ENCODE data around the gene FAM76A. TPM values are rescaled to one million over a fixed set of nuclear protein-coding genes. Genes with fewer than 3 reads are reported as not detected.

Gene FAM76A
- total RNA-seq, 4 donors from 2014 or later: 10.5 to 29.1 (median 12.5) TPM

- peaks cover 0 to 3% of the 10 kb centered on the region in 2 donors for H3K9me3 ChIP-seq
- no peaks in the 10 kb centered on the region for H3K36me3 ChIP-seq
- H3K4me3 ChIP-seq: no peak overlapping the region
- DNase-seq: no peak
- intact Hi-C loops (cut with DNase I; ENCODE audit: low total_unique reads): no loop called here
- in situ Hi-C loops (cut with MboI; ENCODE audit: low pct_ligation_motif_present in 1 of 4, low pct_unique_long_range_greater_than_20kb in 1 of 4, low sequenced_read_pairs in 3 of 4): no loop called here
- H3K27ac ChIP-seq: no peak overlapping the region
- H3K27me3 ChIP-seq: no peaks in the 10 kb centered on the region
- H3K4me1 ChIP-seq: no peaks in the 10 kb centered on the region
- WGBS, 2 donors (ENCODE audit: low coverage in 1 of 2): 96% methylated on average over 2 of the region's 2 CpGs; no CpG with 5 or more reads in 1 of the 2 donors
- TF ChIP-seq POLR2AphosphoS5 (IDR thresholded peaks at IDR 0.05) (no peak), CTCF (IDR thresholded peaks at IDR 0.05) (no peak), POLR2A (IDR thresholded peaks at IDR 0.05) (no peak), EP300 (IDR thresholded peaks at IDR 0.05; ENCODE audit: low read depth) (no peak)
Measured at GRCh38 chr1:27710574-27710973, 15.2 kb upstream of the FAM76A start.

GRCh38 chr1:27713139-27713725, 12.5 kb upstream of the FAM76A start:
- in situ Hi-C loops (cut with MboI; ENCODE audit: low pct_ligation_motif_present in 1 of 4, low pct_unique_long_range_greater_than_20kb in 1 of 4, low sequenced_read_pairs in 3 of 4): no loop called here

GRCh38 chr1:27713869-27714513, 11.8 kb upstream of the FAM76A start:
- no peaks in the 10 kb centered on the region for H3K36me3 ChIP-seq
- no peak for DNase-seq
- WGBS, 2 donors (ENCODE audit: low coverage in 1 of 2): 76 to 81% methylated on average over 3 of the region's 3 CpGs

More at GRCh38 chr1:27713139-27713725, 12.5 kb upstream of the FAM76A start:
- no peak for TF ChIP-seq POLR2AphosphoS5 (IDR thresholded peaks at IDR 0.05)
- H3K9me3 ChIP-seq: peaks cover 0 to 3% of the 10 kb centered on the region in 2 donors
- H3K27ac ChIP-seq: no peak overlapping the region
- H3K36me3 ChIP-seq: no peaks in the 10 kb centered on the region
- no peak overlapping the region for H3K4me3 ChIP-seq
- intact Hi-C loops (cut with DNase I; ENCODE audit: low total_unique reads): no loop called here
- no peak for DNase-seq
- WGBS, 2 donors (ENCODE audit: low coverage in 1 of 2): 44 to 46% methylated on average over 3 of the region's 3 CpGs
- H3K4me1 ChIP-seq: no peaks in the 10 kb centered on the region
- H3K27me3 ChIP-seq: no peaks in the 10 kb centered on the region

GRCh38 chr1:27716262-27716895, 9.4 kb upstream of the FAM76A start:
- no peak for DNase-seq
- TF ChIP-seq POLR2AphosphoS5 (IDR thresholded peaks at IDR 0.05) (no peak), EP300 (IDR thresholded peaks at IDR 0.05; ENCODE audit: low read depth) (no peak), POLR2A (IDR thresholded peaks at IDR 0.05) (no peak), CTCF (IDR thresholded peaks at IDR 0.05) (no peak)
- Histone ChIP-seq H3K9me3 (no peaks in the 10 kb centered on the region), H3K27me3 (no peaks in the 10 kb centered on the region), H3K36me3 (no peaks in the 10 kb centered on the region), H3K4me1 (no peaks in the 10 kb centered on the region), H3K27ac (no peak overlapping the region), H3K4me3 (no peak overlapping the region)
- in situ Hi-C loops (cut with MboI; ENCODE audit: low pct_ligation_motif_present in 1 of 4, low pct_unique_long_range_greater_than_20kb in 1 of 4, low sequenced_read_pairs in 3 of 4): no loop called here
- intact Hi-C loops (cut with DNase I; ENCODE audit: low total_unique reads): no loop called here
- 78 to 80% methylated on average over 2 of the region's 2 CpGs for WGBS, 2 donors (ENCODE audit: low coverage in 1 of 2)

More at GRCh38 chr1:27713869-27714513, 11.8 kb upstream of the FAM76A start:
- in situ Hi-C loops (cut with MboI; ENCODE audit: low pct_ligation_motif_present in 1 of 4, low pct_unique_long_range_greater_than_20kb in 1 of 4, low sequenced_read_pairs in 3 of 4): no loop called here
- no peaks in the 10 kb centered on the region for H3K27me3 ChIP-seq
- TF ChIP-seq POLR2AphosphoS5 (IDR thresholded peaks at IDR 0.05) (no peak), CTCF (IDR thresholded peaks at IDR 0.05) (no peak), POLR2A (IDR thresholded peaks at IDR 0.05) (no peak), EP300 (IDR thresholded peaks at IDR 0.05; ENCODE audit: low read depth) (no peak)
- H3K4me3 ChIP-seq: no peak overlapping the region
- H3K4me1 ChIP-seq: no peaks in the 10 kb centered on the region
- H3K27ac ChIP-seq: no peak overlapping the region
- intact Hi-C loops (cut with DNase I; ENCODE audit: low total_unique reads): no loop called here
- H3K9me3 ChIP-seq: no peaks in the 10 kb centered on the region

Data from transverse colon (tissue), 4 donors.